H1 (cell line): ENCODE data around the gene TRIAP1. TPM values are rescaled to one million over a fixed set of nuclear protein-coding genes. Genes with fewer than 3 reads are reported as not detected.

Experiments used
- CTBP2 ChIP-seq: IDR thresholded peaks from 2 replicates; pipeline ENCODE4 v1.7.0; 2011; ENCODE audit warnings: borderline replicate concordance, mild to moderate bottlenecking, moderate library complexity, mixed read lengths, low read length; ENCODE audit not compliant: insufficient read depth, insufficient read length
- EGR1 ChIP-seq: IDR thresholded peaks from 2 replicates; pipeline ENCODE4 v1.6.1; 2011; ENCODE audit warnings: low read depth, low read length, borderline replicate concordance
- KDM1A ChIP-seq: fragments of 200-600, 300-600 bp; sonication (generic); IDR thresholded peaks from 2 replicates; pipeline ENCODE4 v1.7.1; 2016; ENCODE audit warnings: mild to moderate bottlenecking, low read length, borderline replicate concordance
- SIRT6 ChIP-seq: IDR thresholded peaks from one replicate; pipeline ENCODE4 v1.7.1; 2012; ENCODE audit warnings: low read length, inconsistent platforms
- SIX5 ChIP-seq: IDR thresholded peaks from 2 replicates; pipeline ENCODE4 v1.6.1; 2011; ENCODE audit warnings: mild to moderate bottlenecking, low read depth, low read length
- TCF12 ChIP-seq: IDR thresholded peaks from 2 replicates; pipeline ENCODE4 v1.6.1; 2011; ENCODE audit warnings: low read depth, mild to moderate bottlenecking, low read length
- polyA plus RNA-seq, 7 experiments: library from polyadenylated mRNA; depleted of rRNA in 3 of 7; stranded (reverse) in 5 of 7; unstranded in 2 of 7; fragments of >200 nt in 5 of 7; fragments of 200-250 nt in 2 of 7; gene quantifications; 1 replicate in 5 of 7; 2 replicates in 1 of 7; 4 replicates in 1 of 7; pipeline versions ENCODE4 v1.2.1 to v1.2.3, GENCODE V29; 2011 to 2013; ENCODE audit warnings: missing spikeins in 2 of 7, mixed read lengths in 2 of 7
- total RNA-seq: library from RNA; stranded (reverse); fragmentation: NEBNext Ultra II Directional; extraction: Animal tissue kit (Norgen Biotek cat#: 25700); gene quantifications from 2 replicates; pipeline ENCODE4 v1.2.1, GENCODE V29; 2021
- TF ChIP-seq, protein P1 (sequence below): fragments of 300-600 bp; sonication (generic); IDR thresholded peaks from 2 replicates; pipeline ENCODE4 v1.7.1; 2012; ENCODE audit warnings: low read length, moderate library complexity, mild to moderate bottlenecking, inconsistent platforms; ENCODE audit not compliant: insufficient replicate concordance
- TF ChIP-seq, protein P2 (sequence below): IDR thresholded peaks from 2 replicates; pipeline ENCODE4 v1.6.1; 2012; ENCODE audit warnings: low read length, inconsistent platforms

The TRIAP1 gene
- total and polyA plus RNA-seq, 2 of the 8 experiments (the other 6 are each of a cell fraction or from before 2014, with no cell fraction given): 42.0 to 63.4 TPM

DNA sequence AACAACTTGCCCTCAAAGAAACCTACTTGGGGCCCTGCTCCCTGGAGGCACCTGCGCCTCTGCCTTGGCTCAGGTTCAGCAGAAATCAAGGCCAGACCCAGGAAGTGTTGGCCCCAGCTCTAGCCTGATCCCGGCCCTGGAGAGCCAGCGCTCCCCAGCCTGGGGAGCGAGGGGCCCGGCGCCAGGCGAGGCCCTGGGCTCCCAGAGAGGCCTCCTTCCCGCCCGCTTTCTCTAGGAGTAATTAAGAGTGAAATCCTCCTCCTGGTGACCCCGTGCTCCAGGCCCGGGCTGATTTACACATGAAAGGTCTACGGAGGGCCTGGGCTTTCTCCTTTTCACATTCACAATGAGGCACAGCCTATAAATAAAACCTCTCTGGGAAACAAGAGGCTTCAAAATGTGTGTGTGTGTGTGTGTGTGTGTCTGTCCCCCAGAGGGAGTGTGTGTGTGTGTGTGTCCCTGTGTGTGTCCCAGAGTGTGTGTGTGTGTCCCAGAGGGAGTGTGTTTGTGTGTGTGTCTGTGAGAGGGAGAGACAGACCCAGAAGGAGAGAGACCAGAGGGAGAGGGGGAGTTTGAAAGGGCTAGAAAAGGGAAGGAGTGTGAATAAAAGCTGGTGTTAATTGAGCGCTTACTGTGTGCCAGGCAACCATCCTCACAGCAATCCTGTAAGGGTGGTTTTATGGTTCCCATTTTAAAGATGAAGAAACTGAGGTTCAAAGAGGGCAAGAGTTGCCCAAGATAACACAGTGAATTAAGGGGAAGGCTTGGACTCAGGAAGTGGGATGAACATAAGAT is 32.1 kb downstream of the TRIAP1 start (continued):
- 0 out of 2 replicates have a peak, but pooled peaks have one; percentile 13 for TF ChIP-seq TCF12
- TF ChIP-seq SIRT6: no peak
- TF ChIP-seq EGR1: no peak
- no peak for TF ChIP-seq CTBP2
- peak; percentile 96; the same call in 1 of the 2 replicates for TF ChIP-seq KDM1A
- no peak for TF ChIP-seq SIX5
- TF ChIP-seq, protein P1, sequence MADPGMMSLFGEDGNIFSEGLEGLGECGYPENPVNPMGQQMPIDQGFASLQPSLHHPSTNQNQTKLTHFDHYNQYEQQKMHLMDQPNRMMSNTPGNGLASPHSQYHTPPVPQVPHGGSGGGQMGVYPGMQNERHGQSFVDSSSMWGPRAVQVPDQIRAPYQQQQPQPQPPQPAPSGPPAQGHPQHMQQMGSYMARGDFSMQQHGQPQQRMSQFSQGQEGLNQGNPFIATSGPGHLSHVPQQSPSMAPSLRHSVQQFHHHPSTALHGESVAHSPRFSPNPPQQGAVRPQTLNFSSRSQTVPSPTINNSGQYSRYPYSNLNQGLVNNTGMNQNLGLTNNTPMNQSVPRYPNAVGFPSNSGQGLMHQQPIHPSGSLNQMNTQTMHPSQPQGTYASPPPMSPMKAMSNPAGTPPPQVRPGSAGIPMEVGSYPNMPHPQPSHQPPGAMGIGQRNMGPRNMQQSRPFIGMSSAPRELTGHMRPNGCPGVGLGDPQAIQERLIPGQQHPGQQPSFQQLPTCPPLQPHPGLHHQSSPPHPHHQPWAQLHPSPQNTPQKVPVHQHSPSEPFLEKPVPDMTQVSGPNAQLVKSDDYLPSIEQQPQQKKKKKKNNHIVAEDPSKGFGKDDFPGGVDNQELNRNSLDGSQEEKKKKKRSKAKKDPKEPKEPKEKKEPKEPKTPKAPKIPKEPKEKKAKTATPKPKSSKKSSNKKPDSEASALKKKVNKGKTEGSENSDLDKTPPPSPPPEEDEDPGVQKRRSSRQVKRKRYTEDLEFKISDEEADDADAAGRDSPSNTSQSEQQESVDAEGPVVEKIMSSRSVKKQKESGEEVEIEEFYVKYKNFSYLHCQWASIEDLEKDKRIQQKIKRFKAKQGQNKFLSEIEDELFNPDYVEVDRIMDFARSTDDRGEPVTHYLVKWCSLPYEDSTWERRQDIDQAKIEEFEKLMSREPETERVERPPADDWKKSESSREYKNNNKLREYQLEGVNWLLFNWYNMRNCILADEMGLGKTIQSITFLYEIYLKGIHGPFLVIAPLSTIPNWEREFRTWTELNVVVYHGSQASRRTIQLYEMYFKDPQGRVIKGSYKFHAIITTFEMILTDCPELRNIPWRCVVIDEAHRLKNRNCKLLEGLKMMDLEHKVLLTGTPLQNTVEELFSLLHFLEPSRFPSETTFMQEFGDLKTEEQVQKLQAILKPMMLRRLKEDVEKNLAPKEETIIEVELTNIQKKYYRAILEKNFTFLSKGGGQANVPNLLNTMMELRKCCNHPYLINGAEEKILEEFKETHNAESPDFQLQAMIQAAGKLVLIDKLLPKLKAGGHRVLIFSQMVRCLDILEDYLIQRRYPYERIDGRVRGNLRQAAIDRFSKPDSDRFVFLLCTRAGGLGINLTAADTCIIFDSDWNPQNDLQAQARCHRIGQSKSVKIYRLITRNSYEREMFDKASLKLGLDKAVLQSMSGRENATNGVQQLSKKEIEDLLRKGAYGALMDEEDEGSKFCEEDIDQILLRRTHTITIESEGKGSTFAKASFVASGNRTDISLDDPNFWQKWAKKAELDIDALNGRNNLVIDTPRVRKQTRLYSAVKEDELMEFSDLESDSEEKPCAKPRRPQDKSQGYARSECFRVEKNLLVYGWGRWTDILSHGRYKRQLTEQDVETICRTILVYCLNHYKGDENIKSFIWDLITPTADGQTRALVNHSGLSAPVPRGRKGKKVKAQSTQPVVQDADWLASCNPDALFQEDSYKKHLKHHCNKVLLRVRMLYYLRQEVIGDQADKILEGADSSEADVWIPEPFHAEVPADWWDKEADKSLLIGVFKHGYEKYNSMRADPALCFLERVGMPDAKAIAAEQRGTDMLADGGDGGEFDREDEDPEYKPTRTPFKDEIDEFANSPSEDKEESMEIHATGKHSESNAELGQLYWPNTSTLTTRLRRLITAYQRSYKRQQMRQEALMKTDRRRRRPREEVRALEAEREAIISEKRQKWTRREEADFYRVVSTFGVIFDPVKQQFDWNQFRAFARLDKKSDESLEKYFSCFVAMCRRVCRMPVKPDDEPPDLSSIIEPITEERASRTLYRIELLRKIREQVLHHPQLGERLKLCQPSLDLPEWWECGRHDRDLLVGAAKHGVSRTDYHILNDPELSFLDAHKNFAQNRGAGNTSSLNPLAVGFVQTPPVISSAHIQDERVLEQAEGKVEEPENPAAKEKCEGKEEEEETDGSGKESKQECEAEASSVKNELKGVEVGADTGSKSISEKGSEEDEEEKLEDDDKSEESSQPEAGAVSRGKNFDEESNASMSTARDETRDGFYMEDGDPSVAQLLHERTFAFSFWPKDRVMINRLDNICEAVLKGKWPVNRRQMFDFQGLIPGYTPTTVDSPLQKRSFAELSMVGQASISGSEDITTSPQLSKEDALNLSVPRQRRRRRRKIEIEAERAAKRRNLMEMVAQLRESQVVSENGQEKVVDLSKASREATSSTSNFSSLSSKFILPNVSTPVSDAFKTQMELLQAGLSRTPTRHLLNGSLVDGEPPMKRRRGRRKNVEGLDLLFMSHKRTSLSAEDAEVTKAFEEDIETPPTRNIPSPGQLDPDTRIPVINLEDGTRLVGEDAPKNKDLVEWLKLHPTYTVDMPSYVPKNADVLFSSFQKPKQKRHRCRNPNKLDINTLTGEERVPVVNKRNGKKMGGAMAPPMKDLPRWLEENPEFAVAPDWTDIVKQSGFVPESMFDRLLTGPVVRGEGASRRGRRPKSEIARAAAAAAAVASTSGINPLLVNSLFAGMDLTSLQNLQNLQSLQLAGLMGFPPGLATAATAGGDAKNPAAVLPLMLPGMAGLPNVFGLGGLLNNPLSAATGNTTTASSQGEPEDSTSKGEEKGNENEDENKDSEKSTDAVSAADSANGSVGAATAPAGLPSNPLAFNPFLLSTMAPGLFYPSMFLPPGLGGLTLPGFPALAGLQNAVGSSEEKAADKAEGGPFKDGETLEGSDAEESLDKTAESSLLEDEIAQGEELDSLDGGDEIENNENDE: peak; percentile 69
- TF ChIP-seq, protein P2, sequence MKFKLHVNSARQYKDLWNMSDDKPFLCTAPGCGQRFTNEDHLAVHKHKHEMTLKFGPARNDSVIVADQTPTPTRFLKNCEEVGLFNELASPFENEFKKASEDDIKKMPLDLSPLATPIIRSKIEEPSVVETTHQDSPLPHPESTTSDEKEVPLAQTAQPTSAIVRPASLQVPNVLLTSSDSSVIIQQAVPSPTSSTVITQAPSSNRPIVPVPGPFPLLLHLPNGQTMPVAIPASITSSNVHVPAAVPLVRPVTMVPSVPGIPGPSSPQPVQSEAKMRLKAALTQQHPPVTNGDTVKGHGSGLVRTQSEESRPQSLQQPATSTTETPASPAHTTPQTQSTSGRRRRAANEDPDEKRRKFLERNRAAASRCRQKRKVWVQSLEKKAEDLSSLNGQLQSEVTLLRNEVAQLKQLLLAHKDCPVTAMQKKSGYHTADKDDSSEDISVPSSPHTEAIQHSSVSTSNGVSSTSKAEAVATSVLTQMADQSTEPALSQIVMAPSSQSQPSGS: peak; percentile 92
